MM.1S (cell line): ENCODE results near the gene RBSN.

Experiments used
- CTCF ChIP-seq: fragments of 300-600 bp; sonication (generic); IDR thresholded peaks from 2 replicates; pipeline ENCODE4 v1.5.1; 2016; ENCODE audit warnings: antibody characterized with exemption, low read length, mixed read lengths
- EZH2 ChIP-seq: fragments of 300-600 bp; sonication (generic); optimal IDR thresholded peaks from 2 replicates; pipeline ENCODE3; 2017; ENCODE audit warnings: low read depth, mild to moderate bottlenecking, antibody characterized with exemption, low read length, mixed read lengths
- EZH2phosphoT487 ChIP-seq: fragments of 300-600 bp; sonication (generic); IDR thresholded peaks from 2 replicates; pipeline ENCODE4 v1.6.1; 2018; ENCODE audit warnings: antibody characterized with exemption, low read length

DNA sequence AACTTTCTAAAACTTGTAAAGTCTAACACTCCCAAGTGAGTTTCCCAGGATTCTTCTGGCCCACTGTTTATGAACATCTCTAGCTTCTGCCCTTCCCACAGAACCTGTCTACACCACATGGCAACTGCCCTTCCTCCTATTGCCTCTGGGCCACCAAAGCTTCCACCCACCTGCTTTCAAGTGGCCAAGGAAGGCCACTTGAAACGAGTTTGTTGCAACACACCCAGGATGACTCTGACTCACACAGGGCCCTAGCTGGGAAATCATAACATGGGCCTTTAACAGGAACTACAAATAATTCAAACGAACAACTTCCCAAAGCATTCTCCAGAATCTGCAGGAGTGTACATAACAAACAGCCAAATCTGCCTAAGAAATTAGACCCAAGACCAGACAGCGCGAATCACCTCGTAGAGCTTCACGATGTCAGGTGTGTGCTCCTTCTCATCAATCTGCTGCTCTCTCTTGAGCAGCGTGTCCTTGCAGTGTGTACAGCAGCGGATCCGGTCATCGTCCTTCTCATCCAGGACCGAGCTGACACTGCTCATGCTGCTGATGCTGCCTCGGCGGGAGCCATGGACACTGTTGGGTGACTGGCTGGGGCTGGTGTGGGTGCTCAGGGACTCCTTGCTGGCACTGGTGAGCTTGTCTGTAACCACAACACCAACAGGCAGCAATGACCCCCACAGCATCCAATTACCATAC lies 16.8 kb downstream of the RBSN start:
- no peak for TF ChIP-seq CTCF
- TF ChIP-seq EZH2: no peak
- TF ChIP-seq EZH2phosphoT487: no peak
